ENCODE measurements around the gene PATZ1.
A peak's percentile ranks its signal among the peaks of the same experiment; 100 is the strongest.
"Not testable (repeated sequence)": the region's sequence is repeated elsewhere in the genome, so short reads cannot be mapped to it uniquely, and the experiment has no call there.

Gene PATZ1

DNA sequence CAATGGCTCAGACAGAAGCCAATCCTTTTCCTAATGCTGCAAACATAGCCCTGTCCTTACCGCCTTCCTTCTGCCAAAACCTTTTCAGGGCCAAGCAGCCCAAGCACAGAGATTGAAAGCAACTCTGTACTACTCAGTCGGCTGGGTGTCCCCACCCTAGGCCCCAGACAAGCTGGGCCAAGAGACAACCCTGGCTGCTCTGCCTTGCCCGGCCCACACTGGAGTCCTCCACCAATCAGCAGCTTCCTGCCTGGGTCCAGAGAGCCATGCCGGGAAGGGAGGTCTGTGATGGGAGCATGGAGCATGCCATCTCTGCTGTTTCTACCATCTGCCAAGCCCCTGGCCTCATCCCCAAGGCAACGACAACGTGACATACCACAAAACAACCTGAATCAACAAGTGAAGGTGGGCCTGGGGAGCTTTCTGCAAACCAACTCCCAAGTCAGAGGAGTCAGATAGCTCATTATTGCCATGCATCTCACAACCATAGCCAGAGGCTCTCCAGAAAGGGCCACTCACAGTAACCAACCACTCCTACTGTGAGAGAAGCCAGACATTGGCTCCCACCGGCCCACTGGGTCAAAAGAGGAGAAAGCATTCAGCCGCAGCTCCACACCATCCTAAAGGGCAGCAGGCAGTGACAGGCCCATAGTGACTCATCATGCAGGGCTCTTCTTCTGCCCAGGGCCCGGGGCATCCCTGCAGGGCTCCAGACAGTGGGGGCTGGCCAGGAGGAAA is 18.2 kb downstream of the PATZ1 start:
- DNase-seq (ENCODE audit: low read depth): no peak
- TF ChIP-seq, protein P1, sequence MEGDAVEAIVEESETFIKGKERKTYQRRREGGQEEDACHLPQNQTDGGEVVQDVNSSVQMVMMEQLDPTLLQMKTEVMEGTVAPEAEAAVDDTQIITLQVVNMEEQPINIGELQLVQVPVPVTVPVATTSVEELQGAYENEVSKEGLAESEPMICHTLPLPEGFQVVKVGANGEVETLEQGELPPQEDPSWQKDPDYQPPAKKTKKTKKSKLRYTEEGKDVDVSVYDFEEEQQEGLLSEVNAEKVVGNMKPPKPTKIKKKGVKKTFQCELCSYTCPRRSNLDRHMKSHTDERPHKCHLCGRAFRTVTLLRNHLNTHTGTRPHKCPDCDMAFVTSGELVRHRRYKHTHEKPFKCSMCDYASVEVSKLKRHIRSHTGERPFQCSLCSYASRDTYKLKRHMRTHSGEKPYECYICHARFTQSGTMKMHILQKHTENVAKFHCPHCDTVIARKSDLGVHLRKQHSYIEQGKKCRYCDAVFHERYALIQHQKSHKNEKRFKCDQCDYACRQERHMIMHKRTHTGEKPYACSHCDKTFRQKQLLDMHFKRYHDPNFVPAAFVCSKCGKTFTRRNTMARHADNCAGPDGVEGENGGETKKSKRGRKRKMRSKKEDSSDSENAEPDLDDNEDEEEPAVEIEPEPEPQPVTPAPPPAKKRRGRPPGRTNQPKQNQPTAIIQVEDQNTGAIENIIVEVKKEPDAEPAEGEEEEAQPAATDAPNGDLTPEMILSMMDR (conservative IDR thresholded peaks at IDR 0.05; ENCODE audit: low read length): no peak
- no peak overlapping the region for H3K4me3 ChIP-seq (ENCODE audit: low read length)

DNA sequence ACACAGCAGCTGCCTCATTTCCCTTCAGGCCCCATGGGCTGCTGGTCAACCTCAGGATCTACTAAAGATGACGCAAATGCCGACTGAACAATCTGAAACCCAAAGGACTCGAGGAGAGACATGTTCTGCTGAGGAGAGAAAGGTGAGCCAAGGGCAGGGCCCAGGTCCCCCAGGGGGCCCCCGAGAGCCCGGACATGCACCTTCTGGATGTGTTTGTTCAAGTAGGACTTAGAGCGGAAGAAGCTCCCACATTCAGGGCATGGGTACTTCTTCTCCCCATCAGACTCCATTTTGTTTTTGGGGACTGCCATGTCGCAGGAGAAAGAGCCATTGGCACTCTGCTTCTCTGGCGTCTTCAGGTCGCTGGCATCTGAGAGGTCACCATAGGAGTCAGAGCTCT is 19.3 kb downstream of the PATZ1 start:
- H3K4me3 ChIP-seq (ENCODE audit: low read length): no peak overlapping the region
- no peak for DNase-seq (ENCODE audit: low read depth)
- TF ChIP-seq, protein P1 (conservative IDR thresholded peaks at IDR 0.05; ENCODE audit: low read length): no peak

DNA sequence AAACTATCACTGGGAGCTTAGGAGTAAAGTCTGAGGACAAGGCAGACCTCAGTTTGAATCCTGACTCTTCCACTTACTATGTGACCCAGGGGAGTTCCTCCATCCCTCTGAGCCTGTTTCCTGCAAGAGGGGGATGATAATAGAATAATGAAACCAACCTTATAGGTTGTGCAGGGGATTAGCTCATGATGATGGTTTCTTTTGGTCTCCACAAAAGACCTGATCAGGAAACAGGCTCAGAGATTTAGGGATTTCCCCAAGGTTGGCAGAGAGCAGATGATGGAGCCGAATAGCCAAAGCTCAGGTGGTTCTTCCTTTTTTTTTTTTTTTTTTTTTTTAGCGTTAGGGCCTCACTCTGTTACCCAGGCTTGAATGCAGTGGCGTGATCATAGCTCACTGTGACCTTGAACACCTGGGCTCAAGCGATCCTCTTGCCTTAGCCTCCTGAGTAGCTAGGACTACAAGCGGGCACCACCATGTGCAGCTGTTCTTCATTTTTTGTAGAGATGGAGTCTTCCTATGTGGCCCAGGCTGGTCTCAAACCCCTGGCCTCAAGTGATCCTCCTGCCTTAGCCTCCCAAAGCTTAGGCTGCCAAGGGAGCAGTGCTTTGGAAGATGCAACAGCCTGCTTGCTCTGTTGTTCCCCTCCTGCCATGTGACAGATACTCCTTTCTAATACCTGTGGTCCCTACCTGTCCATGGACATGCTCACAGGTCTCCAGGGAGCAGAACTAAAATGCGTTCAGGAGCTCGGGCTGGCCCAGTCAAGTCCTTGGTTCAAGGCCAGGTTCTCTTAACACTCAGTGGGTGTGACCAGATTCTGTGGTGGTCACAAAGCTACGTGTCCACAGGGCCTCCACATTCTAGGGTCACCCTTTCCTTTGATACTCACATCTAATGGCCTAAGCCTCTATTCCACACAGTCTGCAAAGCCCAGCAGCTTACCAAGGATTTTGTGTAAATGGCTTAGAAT is 22.3 kb downstream of the PATZ1 start:
- TF ChIP-seq, protein P1 (conservative IDR thresholded peaks at IDR 0.05; ENCODE audit: low read length): no peak
- no peak overlapping the region for H3K4me3 ChIP-seq (ENCODE audit: low read length)
- DNase-seq (ENCODE audit: low read depth): no peak

DNA sequence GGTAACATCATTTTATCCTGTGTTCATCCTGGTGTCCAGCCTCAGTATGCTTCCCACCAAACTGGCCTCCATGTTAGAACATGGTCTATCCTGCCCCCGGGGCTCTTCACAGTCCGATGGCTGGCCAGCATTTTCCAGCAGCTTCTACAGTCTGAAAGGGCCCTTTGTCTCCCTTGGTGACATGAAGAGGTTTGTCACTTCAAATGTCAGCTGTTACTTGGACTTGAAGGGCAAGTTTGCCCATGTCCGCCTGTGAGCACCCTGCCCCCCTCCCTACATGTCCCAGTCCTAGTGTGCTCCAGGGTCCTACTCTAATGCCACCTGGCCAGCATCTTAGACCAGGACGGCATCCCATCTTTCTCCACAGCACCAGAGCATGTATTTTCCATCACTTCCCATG is 24.7 kb downstream of the PATZ1 start:
- no peak for DNase-seq (ENCODE audit: low read depth)
- no peak overlapping the region for H3K4me3 ChIP-seq (ENCODE audit: low read length)
- TF ChIP-seq, protein P1 (conservative IDR thresholded peaks at IDR 0.05; ENCODE audit: low read length): no peak

DNA sequence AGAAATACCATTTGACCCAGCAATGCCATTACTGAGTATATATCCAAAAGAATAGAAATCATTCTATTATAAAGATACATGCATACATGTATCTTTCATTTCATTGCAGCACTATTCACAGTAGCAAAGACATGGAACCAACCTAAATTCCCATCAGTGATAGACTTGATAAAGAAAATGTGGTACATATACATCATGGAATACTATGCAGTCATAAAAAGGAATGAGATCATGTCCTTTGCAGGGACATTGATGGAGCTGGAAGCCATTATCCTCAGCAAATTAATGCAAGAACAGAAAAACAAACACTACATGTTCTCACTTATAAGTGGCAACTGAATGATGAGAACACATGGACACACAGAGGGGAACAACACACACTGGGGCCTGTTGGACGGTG is 31.9 kb downstream of the PATZ1 start:
- not testable (repeated sequence) for DNase-seq (ENCODE audit: low read depth); H3K4me3 ChIP-seq (ENCODE audit: low read length)

DNA sequence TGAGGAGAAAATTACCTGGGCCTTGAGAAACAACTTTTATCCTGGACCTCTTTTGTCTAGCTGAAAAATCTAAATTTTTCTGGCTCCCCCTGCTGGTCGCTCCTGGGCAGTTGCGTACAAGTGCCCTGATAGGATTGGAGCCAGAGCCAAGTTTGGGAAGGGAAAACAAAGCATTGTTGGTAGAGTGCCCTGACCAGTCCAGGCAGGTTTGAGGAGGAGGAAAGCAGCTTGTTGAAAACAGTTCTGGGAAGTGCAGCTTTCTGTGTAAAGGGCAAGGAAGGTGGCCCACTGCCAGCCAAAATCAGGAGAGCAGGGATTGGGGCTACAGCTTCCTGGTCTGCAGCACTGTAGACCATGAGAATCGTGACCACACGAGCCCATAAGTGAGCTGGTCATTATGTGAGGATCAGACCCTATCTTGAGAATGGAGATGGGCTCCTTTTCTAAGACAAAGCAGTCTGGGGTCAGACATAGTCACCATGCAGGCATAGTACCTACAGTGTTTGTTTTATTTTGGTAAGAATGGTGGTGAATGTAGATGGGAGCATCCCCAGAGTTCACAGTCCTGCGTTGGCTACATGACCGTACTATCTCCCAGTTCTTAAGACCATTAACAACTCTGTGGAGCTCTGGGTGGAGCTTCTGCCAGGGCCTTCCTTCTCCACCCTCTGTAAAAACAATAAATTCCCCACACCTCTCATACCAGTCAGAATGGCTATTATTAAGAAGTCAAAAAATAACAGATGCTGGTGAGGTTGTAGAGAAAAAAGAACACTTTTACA is 32.6 kb downstream of the PATZ1 start:
- peak; percentile 66 for DNase-seq (ENCODE audit: low read depth)
- TF ChIP-seq, protein P1 (conservative IDR thresholded peaks at IDR 0.05; ENCODE audit: low read length): peak; percentile 91
- H3K4me3 ChIP-seq (ENCODE audit: low read length): no peak overlapping the region

DNA sequence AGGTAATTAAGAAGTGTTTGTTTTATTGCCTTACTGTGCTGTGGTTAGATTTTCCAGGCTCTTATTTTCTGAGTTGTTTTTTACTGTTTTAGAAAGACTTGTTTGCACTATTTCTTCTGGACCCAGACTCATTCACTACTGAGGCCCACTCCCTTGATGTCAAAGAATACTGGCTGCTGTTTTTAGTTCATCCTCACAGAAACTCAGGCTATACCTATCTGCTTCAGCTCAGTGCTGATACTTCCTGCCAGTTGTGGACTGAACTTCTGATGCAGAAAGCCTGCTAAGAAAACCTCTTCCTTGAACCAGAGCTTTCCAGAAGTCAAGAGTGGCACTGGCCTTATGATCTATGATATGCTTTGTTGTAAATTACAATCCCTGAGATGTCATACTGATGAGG is 38.0 kb downstream of the PATZ1 start:
- no peak overlapping the region for H3K4me3 ChIP-seq (ENCODE audit: low read length)
- DNase-seq (ENCODE audit: low read depth): no peak
- TF ChIP-seq, protein P1 (conservative IDR thresholded peaks at IDR 0.05; ENCODE audit: low read length): no peak
